IMR-90 (cell line): Measurements from ENCODE around the gene TDRD12. TPM values are rescaled to one million over a fixed set of nuclear protein-coding genes. Genes with fewer than 3 reads are reported as not detected.

Experiments used
- ATAC-seq: fragments of 200-7000 bp; cut with Tn5 transposase; 2 replicates; pipeline ENCODE4 v1.9.1; 2020; ENCODE audit warnings: low read depth, mild to moderate bottlenecking, moderate library complexity
- BruUV-seq: library from RNA; stranded (reverse); fragments of 400-500 nt; replicated peaks from 2 replicates; lab custom pipeline; 2021; lab: Mats Ljungman, UMichigan
- CTCF ChIA-PET: fragments of 300-600 bp; formaldehyde crosslinking; extraction: SDS; loops from one replicate; lab custom pipeline; 2021; ENCODE audit warnings: antibody characterized with exemption; lab: Yijun Ruan, JAX
- POLR2A ChIA-PET: fragments of 300-600 bp; sonication (Branson Sonifier 250); formaldehyde crosslinking; loops from one replicate; lab custom pipeline; 2022; ENCODE audit warnings: antibody characterized with exemption; ENCODE audit not compliant: unreplicated experiment; lab: Charles Lee
- DNase-seq: peaks from one replicate; pipeline ENCODE4 v3.0.0; 2013
- H2AFZ ChIP-seq: replicated peaks from 2 replicates; pipeline ENCODE3; 2013; ENCODE audit warnings: low read length, mild to moderate bottlenecking; ENCODE audit not compliant: poor library complexity
- H2AK5ac ChIP-seq: 2 replicates; pipeline ENCODE4 v1.6.1; 2013; ENCODE audit warnings: low read depth, low read length, inconsistent platforms
- H2AK9ac ChIP-seq: replicated peaks from 2 replicates; pipeline ENCODE3; 2013; ENCODE audit warnings: mild to moderate bottlenecking, low read depth, low read length, moderate library complexity; ENCODE audit not compliant: poor library complexity
- H2BK120ac ChIP-seq: 2 replicates; pipeline ENCODE4 v1.6.1; 2013; ENCODE audit warnings: low read depth, low read length, inconsistent platforms
- H2BK15ac ChIP-seq: 3 replicates; pipeline ENCODE4 v1.6.1; 2013; ENCODE audit warnings: low read depth, low read length, inconsistent platforms
- H2BK20ac ChIP-seq: 2 replicates; pipeline ENCODE4 v1.6.1; 2013; ENCODE audit warnings: low read depth, mild to moderate bottlenecking, inconsistent platforms, low read length, moderate library complexity
- H2BK5ac ChIP-seq: 2 replicates; pipeline ENCODE4 v1.6.1; 2013; ENCODE audit warnings: mild to moderate bottlenecking, low read depth, low read length, inconsistent platforms; ENCODE audit not compliant: poor library complexity, severe bottlenecking
- H3K14ac ChIP-seq: replicated peaks from 2 replicates; pipeline ENCODE4 v1.6.1; 2013; ENCODE audit warnings: low read depth, low read length, inconsistent platforms
- H3K18ac ChIP-seq: 2 replicates; pipeline ENCODE4 v1.6.1; 2013; ENCODE audit warnings: low read depth, low read length, control low read depth
- H3K23ac ChIP-seq: 2 replicates; pipeline ENCODE4 v1.6.1; 2013; ENCODE audit warnings: low read depth, low read length, inconsistent platforms
- H3K27ac ChIP-seq: 2 replicates; pipeline ENCODE4 v1.5.1; 2013; ENCODE audit warnings: mild to moderate bottlenecking, control low read depth, low read length; ENCODE audit not compliant: insufficient read depth
- H3K27me3 ChIP-seq: 2 replicates; pipeline ENCODE4 v1.6.1; 2013; ENCODE audit warnings: low read length; ENCODE audit not compliant: control insufficient read depth, insufficient read depth
- H3K36me3 ChIP-seq: 2 replicates; pipeline ENCODE4 v1.6.1; 2013; ENCODE audit warnings: low read length, mixed read lengths; ENCODE audit not compliant: control insufficient read depth, insufficient read depth
- H3K4ac ChIP-seq: 2 replicates; pipeline ENCODE4 v1.6.1; 2013; ENCODE audit warnings: low read depth, low read length, inconsistent platforms
- H3K4me1 ChIP-seq: 2 replicates; pipeline ENCODE4 v1.6.1; 2013; ENCODE audit warnings: low read length, mixed read lengths; ENCODE audit not compliant: control insufficient read depth, insufficient read depth
- H3K4me2 ChIP-seq: 2 replicates; pipeline ENCODE4 v1.6.1; 2013; ENCODE audit warnings: low read depth, mild to moderate bottlenecking, control low read depth, low read length, moderate library complexity
- H3K4me3 ChIP-seq: 2 replicates; pipeline ENCODE4 v1.5.1; 2013; ENCODE audit warnings: low read depth, mild to moderate bottlenecking, control low read depth, low read length, moderate library complexity; ENCODE audit not compliant: insufficient read depth
- H3K56ac ChIP-seq: 2 replicates; pipeline ENCODE4 v1.6.1; 2013; ENCODE audit warnings: low read length, inconsistent platforms; ENCODE audit not compliant: insufficient read depth; ENCODE audit errors: extremely low read depth
- H3K79me1 ChIP-seq, 2 experiments: 2 replicates each; pipeline ENCODE4 v1.6.1; 2013; ENCODE audit warnings: low read length in 2 of 2, inconsistent platforms in 1 of 2, low read depth in 1 of 2
- H3K9ac ChIP-seq: 2 replicates; pipeline ENCODE4 v1.6.1; 2013; ENCODE audit warnings: low read depth, low read length, control low read depth
- H3K9me1 ChIP-seq: 2 replicates; pipeline ENCODE4 v1.6.1; 2013; ENCODE audit warnings: low read length, inconsistent platforms; ENCODE audit not compliant: insufficient read depth
- H3K9me3 ChIP-seq: 2 replicates; pipeline ENCODE4 v1.6.1; 2013; ENCODE audit warnings: low read length; ENCODE audit not compliant: control insufficient read depth, insufficient read depth
- H4K20me1 ChIP-seq: 2 replicates; pipeline ENCODE4 v1.6.1; 2013; ENCODE audit warnings: low read length, inconsistent platforms; ENCODE audit not compliant: insufficient read depth
- H4K5ac ChIP-seq: 2 replicates; pipeline ENCODE4 v1.6.1; 2013; ENCODE audit warnings: mild to moderate bottlenecking, low read depth, low read length, control low read depth
- H4K8ac ChIP-seq, 2 experiments: 2 replicates each; pipeline ENCODE4 v1.6.1; 2013; ENCODE audit warnings: low read depth in 2 of 2, low read length in 2 of 2, control low read depth in 1 of 2, inconsistent platforms in 1 of 2
- H4K91ac ChIP-seq: 2 replicates; pipeline ENCODE4 v1.6.1; 2013; ENCODE audit warnings: low read depth, low read length, inconsistent platforms; ENCODE audit not compliant: insufficient read depth
- BHLHE40 ChIP-seq: fragments of 150-350 bp; IDR thresholded peaks from 2 replicates; pipeline ENCODE4 v1.6.1; 2016; ENCODE audit warnings: mild to moderate bottlenecking, low read depth, low read length
- CEBPB ChIP-seq: IDR thresholded peaks from 2 replicates; pipeline ENCODE4 v1.6.1; 2012; ENCODE audit warnings: low read depth, low read length, improper control_type of control experiment
- CTCF ChIP-seq: conservative IDR thresholded peaks from 2 replicates; pipeline ENCODE4 v1.5.1; 2012; ENCODE audit warnings: mild to moderate bottlenecking, low read depth, low read length, improper control_type of control experiment
- FOS ChIP-seq: fragments of 150-350 bp; IDR thresholded peaks from 2 replicates; pipeline ENCODE4 v1.6.1; 2016; ENCODE audit warnings: low read depth, low read length
- MAFK ChIP-seq: IDR thresholded peaks from 2 replicates; pipeline ENCODE4 v1.6.1; 2012; ENCODE audit warnings: low read depth, low read length, improper control_type of control experiment
- MAZ ChIP-seq: IDR thresholded peaks from 2 replicates; pipeline ENCODE4 v1.6.1; 2012; ENCODE audit warnings: low read depth, mild to moderate bottlenecking, low read length, improper control_type of control experiment, moderate library complexity, borderline replicate concordance
- MXI1 ChIP-seq: IDR thresholded peaks from 2 replicates; pipeline ENCODE4 v1.6.1; 2012; ENCODE audit warnings: low read depth, mild to moderate bottlenecking, low read length, moderate library complexity, borderline replicate concordance
- RFX5 ChIP-seq: IDR thresholded peaks from 2 replicates; pipeline ENCODE4 v1.8.0; 2012; ENCODE audit warnings: low read depth, mild to moderate bottlenecking, low read length, moderate library complexity
- WGBS, 2 experiments: methylation state at CpG; one replicate each; pipeline versions ENCODE4 v1.1.5 to v1.1.7; 2013; ENCODE audit warnings: missing lambda C conversion rate in 2 of 2; ENCODE audit not compliant: insufficient read length in 1 of 2; ENCODE audit errors: extremely low coverage in 2 of 2; 5-methylcytosine and 5-hydroxymethylcytosine counted together
- dilution Hi-C: fragments of 300-500 bp; cut with HindIII; formaldehyde crosslinking; loops from one replicate; pipeline ENCODE4 v1.14.3; 2018; ENCODE audit warnings: low sequenced_read_pairs; ENCODE audit not compliant: unreplicated experiment
- in situ Hi-C: fragments of 300-500 bp; cut with MboI; formaldehyde crosslinking; loops from 3 replicates; pipeline ENCODE4 v1.14.3; 2019; ENCODE audit warnings: low sequenced_read_pairs, inconsistent platforms, mixed read lengths
- intact Hi-C: fragments of 100-400 bp; cut with micrococcal nuclease; formaldehyde crosslinking; loops from 2 replicates; pipeline ENCODE4 v1.10.0; 2022
- polyA plus RNA-seq, 3 experiments: library from polyadenylated mRNA; depleted of rRNA; stranded (reverse); fragments of >200 nt; gene quantifications; 2 replicates each; pipeline ENCODE4 v1.2.3, GENCODE V29; 2012; ENCODE audit warnings: low replicate concordance in 1 of 3
- total RNA-seq: library from RNA; depleted of rRNA; stranded (reverse); fragments of >200 nt; gene quantifications from 2 replicates; pipeline ENCODE4 v1.2.3, GENCODE V29; 2012
- TF ChIP-seq, protein P1 (sequence below): fragments of 150-350 bp; IDR thresholded peaks from 2 replicates; pipeline ENCODE4 v1.6.1; 2017; ENCODE audit warnings: mild to moderate bottlenecking, antibody characterized with exemption, low read length, low read depth

TDRD12 gene
- total and polyA plus RNA-seq, 2 of the 4 experiments (the other 2 are of a cell fraction), result under 0.01 to 0.07 TPM

GRCh38 chr19:32870981-32871451 is 151.4 kb downstream of the TDRD12 start:
- DNase-seq, result no peak

More at GRCh38 chr19:32870981-32871451, 151.4 kb downstream of the TDRD12 start:
- no peak overlapping the region for H2AFZ ChIP-seq
- no peak overlapping the region for H3K27ac ChIP-seq
- H3K79me1 ChIP-seq, result no peaks in the 10 kb centered on the region
- no TSS peak for BruUV-seq
- H3K23ac ChIP-seq, result no peak overlapping the region
- 57% methylated on average over 8 of the region's 12 CpGs; no CpG with 5 or more reads in 1 of the 2 experiments for WGBS, 2 experiments
- TF ChIP-seq MAZ (no peak), BHLHE40 (no peak), FOS (no peak), MXI1 (no peak), CTCF (no peak), MAFK (no peak), CEBPB (no peak), RFX5 (no peak)
- TF ChIP-seq, protein P1, sequence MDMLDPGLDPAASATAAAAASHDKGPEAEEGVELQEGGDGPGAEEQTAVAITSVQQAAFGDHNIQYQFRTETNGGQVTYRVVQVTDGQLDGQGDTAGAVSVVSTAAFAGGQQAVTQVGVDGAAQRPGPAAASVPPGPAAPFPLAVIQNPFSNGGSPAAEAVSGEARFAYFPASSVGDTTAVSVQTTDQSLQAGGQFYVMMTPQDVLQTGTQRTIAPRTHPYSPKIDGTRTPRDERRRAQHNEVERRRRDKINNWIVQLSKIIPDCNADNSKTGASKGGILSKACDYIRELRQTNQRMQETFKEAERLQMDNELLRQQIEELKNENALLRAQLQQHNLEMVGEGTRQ, result no peak
- H3K36me3 ChIP-seq, result no peaks in the 10 kb centered on the region
- H3K4ac ChIP-seq, result no peak overlapping the region
- CTCF ChIA-PET, result interaction anchor here (0.7 kb wide), 1 partner anchor 12 kb away, joined by 3 read pairs; no protein-coding TSS in a partner anchor
- in situ Hi-C loops (no loop called here), dilution Hi-C loops (no loop called here), intact Hi-C loops (no loop called here)
- H3K18ac ChIP-seq, result no peak overlapping the region
- H2BK120ac ChIP-seq, result no peak overlapping the region
- H2AK9ac ChIP-seq, result no peak overlapping the region
- no peak overlapping the region for H2BK5ac ChIP-seq
- H2AK5ac ChIP-seq, result no peak overlapping the region
- no peak overlapping the region for H2BK20ac ChIP-seq
- no peak overlapping the region for H3K14ac ChIP-seq
- POLR2A ChIA-PET, result no interaction called here
- H3K4me1 ChIP-seq, result no peaks in the 10 kb centered on the region
- no peak overlapping the region for H4K91ac ChIP-seq
- no peak overlapping the region for H3K4me3 ChIP-seq
- H3K56ac ChIP-seq, result no peak overlapping the region
- H4K8ac ChIP-seq, result no peak overlapping the region
- no peak overlapping the region for H3K4me2 ChIP-seq
- no peaks in the 10 kb centered on the region for H4K20me1 ChIP-seq
- no peak overlapping the region for H2BK15ac ChIP-seq
- H4K5ac ChIP-seq, result no peak overlapping the region
- H3K9ac ChIP-seq, result no peak overlapping the region
- H3K9me1 ChIP-seq, result no peaks in the 10 kb centered on the region
- no peak for ATAC-seq
- H3K27me3 ChIP-seq, result no peaks in the 10 kb centered on the region
- H3K9me3 ChIP-seq, result no peaks in the 10 kb centered on the region
